GM19193 (cell line): ENCODE measurements around the gene ABR.

Source experiments
- POLR2A ChIP-seq: IDR thresholded peaks from 4 replicates; pipeline ENCODE4 v1.6.1; 2011; ENCODE audit not compliant: insufficient read depth, insufficient read length; ENCODE audit errors: extremely low read depth

The ABR gene

DNA sequence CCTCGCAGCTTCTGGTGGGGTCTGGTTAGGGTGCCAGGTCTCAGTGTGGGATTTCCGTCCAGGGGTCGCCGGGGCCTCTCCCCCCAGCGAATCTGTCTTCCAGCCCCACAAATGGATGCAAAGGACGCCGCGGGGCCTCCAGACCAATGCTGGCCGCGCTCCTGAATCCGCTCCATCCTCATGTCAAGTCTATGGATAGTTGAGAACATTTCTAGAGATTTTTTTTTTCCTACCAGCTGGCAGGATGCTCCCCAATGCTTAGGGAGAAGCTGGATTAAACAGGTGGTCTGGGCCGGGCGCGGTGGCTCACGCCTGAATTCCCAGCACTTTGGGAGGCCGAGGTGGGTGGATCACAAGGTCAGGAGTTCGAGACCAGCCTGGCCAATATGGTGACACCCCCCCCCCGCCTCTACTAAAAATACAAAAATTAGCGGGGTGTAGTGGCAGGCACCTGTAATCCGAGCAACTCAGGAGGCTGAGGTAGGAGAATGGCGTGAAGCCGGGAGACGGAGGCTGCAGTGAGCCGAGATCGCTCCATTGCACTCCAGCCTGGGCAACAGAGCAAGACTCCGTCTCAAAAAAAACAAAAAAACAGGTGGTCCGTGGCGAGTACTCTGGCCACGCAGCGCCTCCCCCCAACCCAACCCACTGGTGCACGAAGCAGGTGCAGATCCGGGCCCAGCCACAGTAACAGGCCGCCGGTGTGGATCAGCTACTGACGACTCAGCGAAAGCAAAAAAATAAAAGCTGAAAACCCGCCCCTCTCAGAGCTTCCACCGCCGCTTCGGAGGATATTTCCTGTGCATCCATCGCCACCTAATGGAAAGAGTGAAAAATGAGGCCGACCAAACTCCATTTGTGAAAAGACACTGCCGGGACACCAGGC, 199.1 kb downstream of the ABR start:
- no peak for TF ChIP-seq POLR2A

DNA sequence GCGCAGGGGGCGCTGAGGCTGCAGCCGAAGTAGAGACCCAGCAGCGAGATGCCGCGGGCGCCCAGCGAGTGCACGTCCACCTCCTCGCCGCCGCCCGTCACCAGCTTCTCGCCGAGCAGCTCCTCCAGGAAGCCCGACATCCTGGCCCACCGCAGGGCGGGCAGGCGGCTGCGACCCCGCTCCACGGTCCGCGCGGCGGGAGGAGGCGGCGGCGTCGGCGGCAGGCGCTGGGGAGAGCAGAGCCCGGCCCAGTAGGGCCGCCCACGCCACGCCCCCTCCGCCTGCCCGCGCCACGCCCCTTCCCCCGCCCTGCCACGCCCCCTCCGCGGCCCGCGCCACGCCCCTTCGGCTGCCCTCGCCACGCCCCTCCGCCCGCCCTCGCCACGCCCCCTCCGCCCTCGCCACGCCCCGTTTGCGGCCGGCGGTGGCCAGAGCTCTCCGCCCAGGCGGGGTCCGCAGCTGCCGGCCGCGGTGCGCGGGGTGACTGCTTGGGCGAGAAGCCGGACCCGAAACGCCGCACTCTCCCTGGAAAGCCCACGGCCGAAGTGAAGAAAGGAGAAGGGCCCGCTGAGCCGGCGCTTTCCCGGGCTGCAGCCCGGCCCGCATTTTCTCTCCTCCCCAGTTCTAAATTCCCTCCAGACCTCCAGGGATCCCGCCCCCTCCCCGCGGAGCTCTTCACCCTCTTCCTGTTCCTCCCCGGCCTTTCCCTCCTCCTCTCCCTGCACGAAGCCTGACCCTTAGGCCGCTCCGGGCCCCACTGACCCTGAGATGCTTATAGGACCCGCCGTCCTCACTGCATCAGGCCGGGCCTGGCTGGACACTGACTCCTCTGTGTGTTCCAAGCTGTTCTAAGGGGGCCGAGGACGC, 200.0 kb downstream of the ABR start, which contains the start of gene NXN:
TSS of gene NXN (minus strand) at position 238 of the 867 bp plus-strand sequence.
- no peak for TF ChIP-seq POLR2A

DNA sequence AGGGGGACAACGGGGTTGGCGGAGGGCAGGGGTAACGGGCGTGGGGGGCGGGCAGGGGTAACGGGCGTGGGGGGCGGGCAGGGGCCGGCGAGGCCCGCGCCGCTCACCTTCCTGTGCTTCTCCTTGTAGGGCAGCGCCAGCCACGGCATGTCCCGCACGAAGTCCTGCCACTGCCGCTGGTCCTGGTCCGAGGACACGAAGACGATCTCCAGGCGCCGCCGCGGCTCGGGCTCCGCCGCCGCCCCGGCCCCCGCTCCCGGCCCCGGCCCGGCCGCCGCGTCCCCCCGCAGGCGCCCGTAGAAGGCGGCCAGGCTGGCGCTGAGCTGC, 200.6 kb downstream of the ABR start:
- no peak for TF ChIP-seq POLR2A

DNA sequence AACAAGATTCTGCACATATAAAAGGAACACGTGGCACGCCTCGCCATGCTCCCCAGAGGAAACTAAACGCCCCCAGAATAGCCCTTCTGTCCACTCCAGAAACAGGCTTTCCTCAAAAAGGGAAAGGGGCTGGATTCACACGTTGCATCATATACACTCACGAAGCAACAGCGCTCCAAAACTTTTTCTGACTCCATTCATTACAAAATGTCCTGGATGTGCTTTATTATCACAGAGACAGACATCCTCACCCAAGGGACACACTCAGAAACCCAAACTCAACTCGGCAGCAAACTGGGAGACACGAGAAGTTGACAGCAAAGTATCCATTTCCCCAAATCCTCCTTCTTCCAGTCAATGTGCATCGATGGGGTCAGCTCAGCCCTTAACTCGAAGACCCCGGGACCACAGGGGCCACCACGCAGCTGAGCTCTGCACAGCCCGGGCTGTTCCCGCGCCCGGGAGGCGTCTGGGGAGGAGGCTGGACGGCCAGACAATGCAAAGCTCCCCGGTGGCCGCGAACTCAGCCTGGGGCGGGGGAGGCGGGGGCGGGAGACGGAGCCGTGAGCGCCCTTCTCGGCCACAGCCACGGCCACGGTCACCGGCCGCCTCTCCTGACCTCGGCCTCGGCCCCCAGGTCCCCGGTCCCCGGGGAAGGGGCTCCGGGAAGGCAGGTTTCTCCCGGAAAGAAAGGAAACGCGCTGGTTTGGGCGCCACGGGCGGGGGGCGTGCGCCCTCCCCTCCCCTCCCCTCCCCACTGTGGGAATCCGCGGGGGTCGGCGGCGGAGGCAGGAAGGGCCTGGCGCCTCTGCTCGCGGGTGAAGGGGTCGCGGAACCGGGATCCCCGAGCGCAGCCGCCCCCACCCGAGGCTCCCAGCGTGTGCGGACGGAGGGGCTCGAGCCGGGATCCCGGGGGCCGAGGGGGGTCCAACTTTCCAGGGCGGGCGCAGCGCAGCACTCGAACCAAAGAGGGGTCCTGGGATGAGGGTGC, 201.4 kb downstream of the ABR start:
- no peak for TF ChIP-seq POLR2A

DNA sequence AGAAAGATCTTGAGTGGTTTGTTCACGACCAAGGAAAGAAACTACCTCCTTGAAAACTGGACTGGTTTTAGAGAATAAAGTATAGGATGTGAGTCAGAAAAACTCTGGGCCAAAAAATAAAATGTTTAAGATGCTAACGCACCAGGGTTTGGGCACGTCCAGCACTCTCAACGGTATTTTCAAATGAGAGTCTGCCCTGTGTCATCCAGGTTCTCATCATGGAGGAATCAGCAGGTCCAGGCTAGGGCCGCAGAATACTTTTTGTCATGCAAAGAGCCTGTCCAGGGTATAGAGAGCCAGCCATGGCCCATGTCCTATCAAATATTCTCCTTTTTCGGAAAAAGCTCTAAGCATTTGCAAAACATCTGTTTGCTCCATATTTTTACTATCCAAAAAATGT, 202.6 kb downstream of the ABR start:
- TF ChIP-seq POLR2A, result no peak

DNA sequence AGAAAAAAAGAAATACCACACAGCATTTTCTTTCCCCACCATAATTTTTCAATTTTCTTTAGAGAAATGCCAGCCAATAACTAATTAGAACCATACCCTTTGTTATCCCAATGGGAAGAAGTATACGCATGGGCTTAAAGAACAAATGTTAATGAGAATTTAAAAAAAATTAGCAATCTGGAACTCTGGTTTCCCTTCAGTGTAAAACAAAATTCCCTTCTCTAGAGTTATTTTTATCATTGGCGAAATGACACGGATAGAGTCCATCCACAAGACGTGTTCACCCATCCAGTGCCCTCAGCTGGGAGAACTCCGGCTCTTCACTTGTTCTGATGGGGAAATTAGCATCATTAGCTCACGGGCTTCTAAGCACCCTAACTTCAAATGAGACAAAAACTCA, 203.5 kb downstream of the ABR start:
- TF ChIP-seq POLR2A, result no peak

DNA sequence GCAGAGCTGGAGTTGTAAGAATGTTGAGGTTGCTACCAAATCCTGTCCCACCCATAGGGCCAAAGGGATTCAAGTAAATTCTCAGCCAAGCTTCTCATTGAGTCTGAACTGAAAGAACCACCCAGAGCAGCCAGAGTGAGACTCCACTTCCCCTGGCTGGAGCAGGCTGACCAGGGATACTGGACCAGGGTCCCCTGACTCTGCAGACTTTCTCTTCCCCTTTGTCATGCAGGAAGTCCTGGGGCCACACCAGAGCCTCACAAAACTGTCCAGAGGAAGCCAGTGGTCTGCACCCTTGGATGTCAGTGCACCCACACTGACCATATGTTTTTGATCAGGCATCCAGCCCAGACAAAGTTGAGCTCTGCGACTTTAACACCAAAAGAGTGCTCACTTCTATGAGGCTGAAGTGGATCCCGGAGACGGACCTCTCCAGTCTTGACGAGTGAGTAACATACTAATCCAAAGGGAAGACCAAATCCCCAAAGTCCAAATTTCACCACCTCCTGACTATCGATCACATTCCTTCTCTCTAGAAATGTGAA, 204.3 kb downstream of the ABR start:
- TF ChIP-seq POLR2A, result no peak

DNA sequence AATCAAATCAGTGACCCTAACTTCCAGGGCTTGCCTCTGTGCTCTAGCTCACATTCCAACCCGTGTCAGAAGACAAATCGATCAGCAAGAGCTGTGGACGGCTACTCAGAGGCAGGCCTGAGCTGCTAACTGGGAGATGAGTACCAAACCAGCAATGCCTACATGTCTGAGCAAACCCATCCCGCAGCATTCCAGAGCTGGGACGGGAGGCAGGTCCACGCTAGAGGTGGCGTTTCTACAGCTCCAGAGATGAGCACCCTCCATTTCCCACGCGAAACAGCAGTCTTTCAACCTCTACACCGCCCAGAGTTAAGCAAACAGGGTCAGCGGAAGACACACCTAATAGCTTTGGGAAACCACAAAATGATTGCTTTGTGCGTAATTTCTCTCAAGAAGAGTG, 206.7 kb downstream of the ABR start:
- no peak for TF ChIP-seq POLR2A

DNA sequence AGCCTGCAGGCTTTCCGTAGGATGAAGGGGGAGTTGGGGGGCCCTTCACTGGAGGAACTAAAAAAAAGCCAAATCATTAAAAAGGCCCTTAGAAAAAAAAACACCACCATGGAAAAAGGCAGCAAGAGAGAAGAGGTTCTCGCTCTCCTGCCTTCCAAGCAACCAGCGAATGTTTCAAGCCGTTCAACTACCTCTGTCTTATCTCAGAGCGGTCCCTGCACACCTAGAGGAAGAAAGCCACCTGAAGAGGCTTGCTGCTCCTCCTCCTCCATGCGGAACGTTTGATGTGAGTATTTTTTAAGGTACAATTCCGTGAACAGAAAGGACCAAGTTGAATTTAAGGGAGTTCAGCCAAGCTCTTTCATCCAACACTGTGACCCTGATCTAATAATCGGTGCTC, 209.4 kb downstream of the ABR start:
- TF ChIP-seq POLR2A, result no peak

DNA sequence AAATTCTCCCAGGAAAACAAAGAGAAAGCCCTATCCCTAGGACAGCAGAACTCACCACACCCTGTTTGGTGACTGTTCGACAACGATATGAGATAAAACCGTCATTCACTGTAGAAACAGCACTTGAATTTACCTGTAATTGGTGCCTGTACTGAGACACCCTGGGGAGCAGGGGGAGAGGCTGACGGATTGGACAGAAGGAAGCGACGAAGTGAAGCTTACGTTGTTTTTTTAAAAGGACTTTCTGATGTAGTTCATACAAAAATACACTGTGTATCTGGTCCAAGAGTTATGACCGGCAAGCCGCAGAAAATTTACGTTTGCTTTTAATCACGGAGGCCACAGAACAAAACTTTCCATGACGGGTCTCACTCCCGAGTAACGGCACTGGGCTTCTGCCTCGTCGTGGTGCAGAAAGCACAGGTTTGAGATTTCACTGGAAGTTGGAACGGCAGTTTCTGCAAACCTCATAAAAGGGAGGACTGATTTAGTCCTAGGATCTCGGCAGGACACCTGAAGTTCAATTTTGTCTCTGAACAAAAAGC, 209.9 kb downstream of the ABR start:
- TF ChIP-seq POLR2A, result no peak

DNA sequence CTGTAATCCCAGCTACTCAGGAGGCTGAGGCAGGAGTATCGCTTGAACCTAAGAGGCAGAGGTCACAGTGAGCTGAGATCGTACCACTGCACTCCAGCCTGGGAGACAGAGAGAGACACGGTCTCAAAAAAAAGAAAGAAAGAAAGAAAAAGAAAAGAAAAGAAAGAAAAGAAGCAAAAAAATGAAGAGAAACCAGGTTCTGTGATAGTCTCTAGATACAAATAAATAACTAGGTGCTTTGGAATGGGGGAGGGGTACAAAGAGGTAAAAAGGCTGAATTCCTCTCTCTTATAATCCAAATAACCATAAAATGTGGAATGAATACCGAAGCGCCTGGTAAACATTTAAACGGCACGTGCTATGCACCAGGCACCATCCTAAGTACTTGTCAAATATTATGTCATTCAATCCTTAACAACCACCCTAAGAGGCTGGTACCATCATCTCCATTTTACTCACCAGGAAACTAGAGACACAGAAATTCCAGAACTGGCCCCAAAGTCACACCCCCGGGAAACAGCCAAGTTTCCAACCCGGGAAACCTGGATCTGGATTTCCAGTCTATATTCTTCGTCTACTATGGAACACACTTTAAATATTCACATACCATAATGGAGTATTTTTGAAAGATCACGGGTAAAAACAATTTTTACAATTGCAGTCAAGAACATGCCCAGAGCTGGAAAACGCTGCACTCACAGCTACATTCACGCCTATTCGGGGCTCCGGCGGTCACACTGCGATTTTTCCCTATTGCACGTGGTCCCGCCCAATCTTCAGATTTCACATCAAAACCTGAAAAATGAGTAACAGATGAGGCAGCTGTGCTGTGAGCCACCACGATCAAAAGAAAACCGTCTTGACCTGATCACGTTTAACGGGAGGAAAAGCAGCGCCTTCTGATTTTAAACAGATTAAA, 210.7 kb downstream of the ABR start:
- TF ChIP-seq POLR2A, result no peak

DNA sequence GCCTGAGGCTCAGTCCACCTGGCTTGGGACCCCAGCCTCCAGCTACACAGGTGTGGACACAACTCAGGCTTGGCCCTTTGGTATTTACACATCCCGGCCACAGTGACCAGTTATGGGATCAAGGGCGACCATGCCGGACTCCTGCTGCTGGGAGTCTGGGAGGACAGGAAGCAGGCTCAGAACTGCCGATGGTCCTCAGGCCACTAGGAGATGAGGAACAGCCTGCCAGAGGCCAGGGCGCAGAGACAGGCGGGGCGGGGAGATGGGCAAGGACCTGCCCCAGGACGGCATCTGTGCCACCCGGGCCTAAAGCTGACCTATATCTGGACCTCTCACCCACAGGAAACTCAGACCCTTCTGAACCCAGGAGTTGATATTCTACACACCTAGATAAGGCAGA, 212.7 kb downstream of the ABR start:
- TF ChIP-seq POLR2A, result no peak

DNA sequence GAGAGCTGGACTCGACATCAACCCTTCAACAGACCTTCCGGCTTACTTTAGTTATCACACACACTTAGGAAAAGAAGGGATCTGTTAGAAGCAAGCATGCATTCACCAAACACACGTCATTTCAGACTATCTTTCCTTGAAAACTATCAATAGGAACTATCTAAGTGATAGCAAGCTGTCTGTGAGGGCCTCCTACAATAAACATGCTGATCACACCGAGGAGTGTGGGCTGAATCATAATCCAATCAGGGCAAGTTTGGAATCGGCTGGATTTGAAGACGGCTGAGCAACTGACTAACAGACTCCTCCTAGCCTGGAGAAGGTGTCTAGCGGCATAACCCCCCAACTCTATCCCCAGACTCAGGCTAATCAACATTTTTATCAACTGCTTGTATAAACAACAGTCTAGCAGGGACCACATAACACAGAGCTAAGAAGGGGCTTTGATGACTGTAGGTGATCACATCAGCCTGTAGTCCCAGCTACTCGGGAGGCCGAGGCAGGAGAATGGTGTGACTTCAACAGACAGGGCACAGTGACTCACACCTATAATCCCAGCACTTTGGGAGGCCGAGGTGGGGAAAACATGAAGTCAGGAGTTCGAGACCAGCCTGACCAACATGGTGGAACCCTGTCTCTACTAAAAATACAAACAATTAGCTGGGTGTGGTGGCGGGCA, 214.3 kb downstream of the ABR start:
- no peak for TF ChIP-seq POLR2A

DNA sequence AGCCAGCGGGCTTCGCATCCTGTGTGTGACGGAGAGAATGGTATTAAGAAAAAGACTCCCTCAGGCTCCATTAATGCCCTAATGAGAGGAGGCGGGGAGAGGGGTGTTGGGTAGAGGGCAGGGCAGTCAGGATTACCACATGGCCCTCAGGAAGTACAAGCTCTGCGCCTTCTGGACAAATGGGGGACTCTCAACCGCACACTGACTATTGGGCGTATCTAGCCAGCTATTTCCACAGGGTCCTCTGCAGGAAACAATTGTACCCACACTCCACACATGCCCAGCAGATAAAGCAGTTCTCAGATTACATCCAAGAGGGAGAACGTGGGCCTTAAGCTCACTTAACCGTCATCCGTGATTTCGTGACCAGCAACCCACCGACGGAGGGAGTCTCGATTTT, 214.9 kb downstream of the ABR start:
- no peak for TF ChIP-seq POLR2A
